Measurements from ENCODE around the gene ABI3.
"Not testable (repeated sequence)": the region's sequence is repeated elsewhere in the genome, so short reads cannot be mapped to it uniquely, and the experiment has no call there.

The ABI3 gene

GRCh38 chr17:49258394-49258793 lies 47.9 kb downstream of the ABI3 start:
- no peak for DNase-seq (ENCODE audit: low read depth)
- TF ChIP-seq CTCF (IDR thresholded peaks at IDR 0.05; ENCODE audit: low read depth, low read length, missing control alignments), result no peak
- in situ Hi-C loops (cut with HindIII; ENCODE audit: low sequenced_read_pairs), result no loop called here
- H3K4me3 ChIP-seq (ENCODE audit: low read depth, low read length), result no peak overlapping the region

GRCh38 chr17:49259663-49260010 lies 49.1 kb downstream of the ABI3 start:
- in situ Hi-C loops (cut with HindIII; ENCODE audit: low sequenced_read_pairs), result no loop called here
- no peak for DNase-seq (ENCODE audit: low read depth)
- no peak for TF ChIP-seq CTCF (IDR thresholded peaks at IDR 0.05; ENCODE audit: low read depth, low read length, missing control alignments)
- peak overlapping the region; percentile 33 for H3K4me3 ChIP-seq (ENCODE audit: low read depth, low read length)

- peak overlapping the region; percentile 33 for H3K4me3 ChIP-seq (ENCODE audit: low read depth, low read length)
- no peak for TF ChIP-seq CTCF (IDR thresholded peaks at IDR 0.05; ENCODE audit: low read depth, low read length, missing control alignments)
- in situ Hi-C loops (cut with HindIII; ENCODE audit: low sequenced_read_pairs), result no loop called here
- DNase-seq (ENCODE audit: low read depth), result no peak
Measured at GRCh38 chr17:49260011-49260816, 49.7 kb downstream of the ABI3 start.

DNA sequence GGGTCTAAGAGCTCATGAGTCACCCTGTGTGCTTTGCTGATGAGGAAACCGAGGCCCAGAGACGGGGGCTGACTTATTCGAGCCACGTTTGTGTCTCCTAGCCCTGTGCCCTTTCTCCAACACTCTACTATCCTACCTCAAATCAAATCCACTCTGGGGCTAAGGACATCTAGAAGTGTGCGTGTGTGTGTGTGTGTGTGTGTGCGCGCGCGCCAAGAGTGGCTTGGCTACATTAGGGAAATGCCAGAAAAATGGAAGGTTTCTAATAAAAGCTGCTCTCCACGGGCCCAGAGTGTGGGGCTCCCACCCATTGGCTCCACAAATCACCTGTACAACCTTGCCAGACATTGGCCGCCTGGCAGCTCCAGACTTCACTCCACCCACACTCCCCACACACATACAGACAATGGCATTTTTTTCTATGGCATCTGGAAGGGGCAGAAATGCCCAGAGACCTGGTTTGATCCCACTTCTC lies 50.3 kb downstream of the ABI3 start:
- no peak for TF ChIP-seq CTCF (IDR thresholded peaks at IDR 0.05; ENCODE audit: low read depth, low read length, missing control alignments)
- in situ Hi-C loops (cut with HindIII; ENCODE audit: low sequenced_read_pairs), result no loop called here
- H3K4me3 ChIP-seq (ENCODE audit: low read depth, low read length), result peak overlapping the region; percentile 33
- DNase-seq (ENCODE audit: low read depth), result no peak

- H3K4me3 ChIP-seq (ENCODE audit: low read depth, low read length); DNase-seq (ENCODE audit: low read depth); in situ Hi-C loops (cut with HindIII; ENCODE audit: low sequenced_read_pairs): not testable (repeated sequence)
Measured at GRCh38 chr17:49261540-49261939, 51.0 kb downstream of the ABI3 start.

- no peak overlapping the region for H3K4me3 ChIP-seq (ENCODE audit: low read depth, low read length)
- in situ Hi-C loops (cut with HindIII; ENCODE audit: low sequenced_read_pairs), result no loop called here
- no peak for TF ChIP-seq CTCF (IDR thresholded peaks at IDR 0.05; ENCODE audit: low read depth, low read length, missing control alignments)
- no peak for DNase-seq (ENCODE audit: low read depth)
Measured at GRCh38 chr17:49266233-49266632, 55.7 kb downstream of the ABI3 start.

DNA sequence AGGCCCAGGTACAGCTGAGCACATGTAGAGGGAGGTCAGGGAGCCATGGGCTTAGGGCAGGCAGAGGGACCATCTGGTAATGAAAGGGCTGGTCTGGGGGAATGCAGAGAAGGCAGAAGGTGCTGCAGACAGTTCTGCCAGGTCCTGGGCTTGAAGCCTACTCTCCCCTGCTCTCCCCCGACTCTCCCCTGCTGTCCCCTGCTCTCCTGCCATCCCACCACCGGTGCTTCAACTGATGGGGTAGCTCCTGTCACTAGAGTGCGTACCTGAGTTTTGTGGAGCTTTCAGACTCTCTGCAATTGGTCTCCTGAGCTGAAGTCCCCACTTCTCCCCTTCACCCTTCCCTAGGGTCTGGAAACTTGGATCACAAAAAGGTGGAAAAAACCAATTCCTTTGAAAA lies 57.4 kb downstream of the ABI3 start:
- no peak overlapping the region for H3K4me3 ChIP-seq (ENCODE audit: low read depth, low read length)
- no peak for DNase-seq (ENCODE audit: low read depth)
- in situ Hi-C loops (cut with HindIII; ENCODE audit: low sequenced_read_pairs), result no loop called here
- TF ChIP-seq CTCF (IDR thresholded peaks at IDR 0.05; ENCODE audit: low read depth, low read length, missing control alignments), result no peak
